K562 (cell line): Measurements from ENCODE around the gene CD274. TPM values are rescaled to one million over a fixed set of nuclear protein-coding genes. Genes with fewer than 3 reads are reported as not detected.
A peak's percentile ranks its signal among the peaks of the same experiment; 100 is the strongest.
"Not testable (repeated sequence)": the region's sequence is repeated elsewhere in the genome, so short reads cannot be mapped to it uniquely, and the experiment has no call there.

Experiments
- ATAC-seq: fragments of 200-7000 bp; cut with Tn5 transposase; 3 replicates; pipeline ENCODE4 v1.9.1; 2020; ENCODE audit warnings: moderate library complexity
- BruUV-seq: library from RNA; stranded (reverse); fragments of 400-500 nt; replicated peaks from 2 replicates; lab custom pipeline; 2021; lab: Mats Ljungman, UMichigan
- CTCF ChIA-PET: fragments of 300-600 bp; formaldehyde crosslinking; extraction: SDS; loops from one replicate; lab custom pipeline; 2021; ENCODE audit warnings: low intra/inter-chr PET ratio; lab: Yijun Ruan, JAX
- POLR2A ChIA-PET: fragments of 300-600, 350-650 bp; sonication (Branson Sonifier 250); formaldehyde crosslinking; extraction: SDS; loops from one replicate; lab custom pipeline; 2021; ENCODE audit warnings: antibody characterized with exemption, inconsistent platforms; lab: Yijun Ruan, JAX
- DNase-seq, 4 experiments: peaks; one replicate each; pipeline versions ENCODE4 v3.0.0 to v3.0.0-alpha.2; 2011 to 2018; ENCODE audit warnings: low spot score in 3 of 4, mixed read lengths in 3 of 4; ENCODE audit errors: extremely low read depth in 1 of 4
- FAIRE-seq: peaks from 2 replicates; lab custom pipeline; 2011; peaks lifted over from hg19 to GRCh38; lab: Jason Lieb, UNC
- H2AFZ ChIP-seq: 2 replicates; pipeline ENCODE4 v1.6.0; 2011; ENCODE audit warnings: low read depth, low read length, control low read depth, inconsistent platforms
- H3K27ac ChIP-seq: fragments of 200-600 bp; 3 replicates; pipeline ENCODE4 v1.8.0; 2011; ENCODE audit warnings: low read depth, mild to moderate bottlenecking, control low read depth, inconsistent platforms, low read length, moderate library complexity, mixed read lengths; ENCODE audit errors: extremely low read depth
- H3K27me3 ChIP-seq, 2 experiments: fragments of 300-600 bp in 1 of 2; 2 replicates in 1 of 2; 3 replicates in 1 of 2; pipeline versions ENCODE4 v1.6.0 to v1.8.0; 2011; ENCODE audit warnings: inconsistent platforms in 2 of 2, low read length in 2 of 2, mild to moderate bottlenecking in 1 of 2, mixed read lengths in 1 of 2, moderate library complexity in 1 of 2; ENCODE audit not compliant: control insufficient read depth in 2 of 2, insufficient read depth in 2 of 2
- H3K36me3 ChIP-seq: fragments of 300-600 bp; 3 replicates; pipeline ENCODE4 v1.8.0; 2011; ENCODE audit warnings: mild to moderate bottlenecking, low read length, inconsistent platforms; ENCODE audit not compliant: control insufficient read depth, insufficient read depth
- H3K4me1 ChIP-seq, 2 experiments: fragments of 200-600 bp in 1 of 2; replicated peaks in 1 of 2; 2 replicates in 1 of 2; 3 replicates in 1 of 2; pipeline versions ENCODE4 v1.5.1 to v1.8.0; 2011; ENCODE audit warnings: inconsistent platforms in 2 of 2, low read length in 2 of 2, mild to moderate bottlenecking in 1 of 2, mixed read lengths in 1 of 2, moderate library complexity in 1 of 2; ENCODE audit not compliant: control insufficient read depth in 2 of 2, insufficient read depth in 2 of 2
- H3K4me2 ChIP-seq: 2 replicates; pipeline ENCODE4 v1.6.1; 2011; ENCODE audit warnings: low read length, control low read depth, inconsistent platforms, mixed read lengths; ENCODE audit not compliant: insufficient read depth
- H3K4me3 ChIP-seq: fragments of 200-600 bp; sonication (generic), shearing (Covaris generic); 2 replicates; pipeline ENCODE4 v1.5.1; 2016; ENCODE audit warnings: control low read depth, inconsistent platforms
- H3K79me2 ChIP-seq: fragments of 200-600 bp; 3 replicates; pipeline ENCODE4 v1.8.0; 2011; ENCODE audit warnings: low read length, inconsistent platforms; ENCODE audit not compliant: control insufficient read depth, insufficient read depth
- H3K9ac ChIP-seq, 2 experiments: 2 replicates each; pipeline versions ENCODE4 v1.6.0 to v1.6.1; 2011; ENCODE audit warnings: low read depth in 2 of 2, low read length in 2 of 2, control low read depth in 1 of 2, inconsistent platforms in 1 of 2, mild to moderate bottlenecking in 1 of 2, mixed read lengths in 1 of 2; ENCODE audit not compliant: insufficient read depth in 1 of 2
- H3K9me1 ChIP-seq: one replicate; pipeline ENCODE4 v1.6.0; 2011; ENCODE audit warnings: inconsistent platforms, mild to moderate bottlenecking, low read length, moderate library complexity; ENCODE audit not compliant: control insufficient read depth, insufficient read depth
- H3K9me3 ChIP-seq: replicated peaks from 2 replicates; pipeline ENCODE4 v1.5.1; 2011; ENCODE audit warnings: low read depth, low read length, inconsistent platforms; ENCODE audit not compliant: control insufficient read depth, insufficient read depth
- H4K20me1 ChIP-seq: replicated peaks from 2 replicates; pipeline ENCODE4 v1.6.1; 2011; ENCODE audit warnings: low read length, inconsistent platforms, mixed read lengths; ENCODE audit not compliant: control insufficient read depth, insufficient read depth
- BCOR ChIP-seq: fragments of 450-650 bp; IDR thresholded peaks from 2 replicates; pipeline ENCODE4 v1.6.1; 2016
- PTTG1 ChIP-seq: fragments of 450-650 bp; IDR thresholded peaks from 2 replicates; pipeline ENCODE4 v1.6.1; 2016; ENCODE audit warnings: low read depth, mild to moderate bottlenecking, missing genetic modification characterization, missing compliant biosample characterization
- WGBS: fragments of 100-300 bp; shearing (Covaris generic); methylation state at CpG from one replicate; pipeline ENCODE4 v1.1.6; 2016; ENCODE audit warnings: low coverage, mixed read lengths; ENCODE audit not compliant: insufficient coverage; ENCODE audit errors: missing lambda C conversion rate; 5-methylcytosine and 5-hydroxymethylcytosine counted together
- in situ Hi-C: fragments of 300-500 bp; cut with MboI; formaldehyde crosslinking; loops from 4 replicates; pipeline ENCODE4 v1.15.0; 2018; ENCODE audit warnings: inconsistent platforms, mixed read lengths
- intact Hi-C: fragments of 100-400 bp; cut with micrococcal nuclease; formaldehyde crosslinking; loops from 2 replicates; pipeline ENCODE4 v1.14.2; 2022
- polyA plus RNA-seq, 8 experiments: library from polyadenylated mRNA; depleted of rRNA in 4 of 8; stranded (reverse) in 5 of 8; unstranded in 3 of 8; fragments of >200 nt; fragmentation: Nextera tagmentation in 2 of 8; fragmentation: Illumina TruSeq in 1 of 8; extraction: Ambion mirVana in 2 of 8; extraction: Trizol in 1 of 8; gene quantifications; 2 replicates each; pipeline versions ENCODE4 v1.2.1 to v1.2.3, GENCODE V29; 2011 to 2014; ENCODE audit warnings: inconsistent platforms in 1 of 8, missing spikeins in 1 of 8
- total RNA-seq, 7 experiments: library from RNA; depleted of rRNA in 6 of 7; stranded (reverse); fragments of >200 nt in 6 of 7; fragmentation: Illumina TruSeq in 2 of 7; extraction: Trizol in 2 of 7; gene quantifications; 2 replicates each; pipeline versions ENCODE4 v1.2.1 to v1.2.3, GENCODE V29; 2011 to 2021; ENCODE audit warnings: low replicate concordance in 1 of 7

The CD274 gene
- total and polyA plus RNA-seq, 9 of the 15 experiments (the other 6 are each of a cell fraction or from before 2014, with no cell fraction given): 0.07 to 0.51 (median 0.30) TPM; not detected in 1

GRCh38 chr9:5460157-5460556 lies 9.8 kb downstream of the CD274 start:
- H3K36me3 ChIP-seq: no peaks in the 10 kb centered on the region
- POLR2A ChIA-PET: interaction anchor here (0.7 kb wide), 2 partner anchors 10 to 1180 kb away, joined by 3 to 4 read pairs; partner anchors contain the start of gene CD274
- no peak overlapping the region for H2AFZ ChIP-seq
- TF ChIP-seq BCOR (peak; percentile 44; the same call in 1 of the 2 replicates), PTTG1 (no peak)
- TF ChIP-seq, all 486 proteins: peak for 1
- no peak overlapping the region for H3K4me3 ChIP-seq
- no peaks in the 10 kb centered on the region; a peak in 1 of 5 replicates for H3K4me1 ChIP-seq
- no peak overlapping the region for H3K9ac ChIP-seq
- no peak overlapping the region for H3K27ac ChIP-seq
- in situ Hi-C loops: no loop called here
- no peaks in the 10 kb centered on the region for H3K9me3 ChIP-seq
- no CpG with 5 or more reads among the region's 1 CpG for WGBS
- BruUV-seq: no TSS peak
- no peaks in the 10 kb centered on the region for H3K79me2 ChIP-seq
- intact Hi-C loops: no loop called here
- no peaks in the 10 kb centered on the region for H3K27me3 ChIP-seq
- CTCF ChIA-PET: no interaction called here
- no peak overlapping the region for H3K4me2 ChIP-seq
- H4K20me1 ChIP-seq: no peaks in the 10 kb centered on the region
- H3K9me1 ChIP-seq: no peaks in the 10 kb centered on the region
- DNase-seq: no peak
- no peak for ATAC-seq
- no peak for FAIRE-seq

DNA sequence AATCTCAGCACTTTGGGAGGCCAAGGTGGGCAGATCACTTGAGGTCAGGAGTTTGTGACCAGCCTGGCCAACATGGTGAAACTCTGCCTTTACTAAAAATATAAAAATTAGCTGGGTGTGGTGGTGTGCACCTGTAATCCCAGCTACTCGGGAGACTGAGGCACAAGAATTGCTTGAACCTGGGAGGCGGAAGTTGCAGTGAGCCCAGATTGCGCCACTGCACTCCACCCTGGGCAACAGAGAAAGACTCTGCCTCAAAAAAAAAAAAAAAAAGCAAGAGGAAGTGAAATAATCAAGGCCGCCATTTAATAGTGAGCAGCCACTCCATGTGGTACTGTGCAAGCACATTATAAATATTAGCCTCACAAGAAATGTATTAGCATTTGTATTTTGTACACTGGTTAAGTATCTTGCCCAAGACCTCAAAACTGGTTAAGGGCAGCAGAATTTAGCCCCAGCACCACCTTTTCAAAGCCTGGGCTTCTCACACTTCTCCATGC lies 14.5 kb downstream of the CD274 start:
- 49% methylated on average over 3 of the region's 4 CpGs for WGBS
- CTCF ChIA-PET: interaction anchor here (0.6 kb wide), 1 partner anchor 1076 kb away, joined by 4 read pairs; no protein-coding TSS in a partner anchor
- DNase-seq, in situ Hi-C loops, BruUV-seq, H2AFZ ChIP-seq, H3K27ac ChIP-seq, H3K27me3 ChIP-seq, H3K4me3 ChIP-seq, H3K4me1 ChIP-seq, H4K20me1 ChIP-seq, intact Hi-C loops, H3K4me2 ChIP-seq, POLR2A ChIA-PET, H3K9ac ChIP-seq, ATAC-seq, H3K9me3 ChIP-seq, H3K9me1 ChIP-seq, FAIRE-seq, H3K79me2 ChIP-seq, H3K36me3 ChIP-seq: not testable (repeated sequence)
